GM21360 (cell line): Measurements from ENCODE around the gene RFC3.
"Not testable (repeated sequence)": the region's sequence is repeated elsewhere in the genome, so short reads cannot be mapped to it uniquely, and the experiment has no call there.

ENCODE experiments used
- ATAC-seq: cut with Tn5 transposase; IDR thresholded peaks from one replicate; pipeline ENCODE4 v1.9.1; 2021; ENCODE audit warnings: mild to moderate bottlenecking, moderate library complexity; ENCODE audit not compliant: unreplicated experiment

The RFC3 gene, protein sequence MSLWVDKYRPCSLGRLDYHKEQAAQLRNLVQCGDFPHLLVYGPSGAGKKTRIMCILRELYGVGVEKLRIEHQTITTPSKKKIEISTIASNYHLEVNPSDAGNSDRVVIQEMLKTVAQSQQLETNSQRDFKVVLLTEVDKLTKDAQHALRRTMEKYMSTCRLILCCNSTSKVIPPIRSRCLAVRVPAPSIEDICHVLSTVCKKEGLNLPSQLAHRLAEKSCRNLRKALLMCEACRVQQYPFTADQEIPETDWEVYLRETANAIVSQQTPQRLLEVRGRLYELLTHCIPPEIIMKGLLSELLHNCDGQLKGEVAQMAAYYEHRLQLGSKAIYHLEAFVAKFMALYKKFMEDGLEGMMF

DNA sequence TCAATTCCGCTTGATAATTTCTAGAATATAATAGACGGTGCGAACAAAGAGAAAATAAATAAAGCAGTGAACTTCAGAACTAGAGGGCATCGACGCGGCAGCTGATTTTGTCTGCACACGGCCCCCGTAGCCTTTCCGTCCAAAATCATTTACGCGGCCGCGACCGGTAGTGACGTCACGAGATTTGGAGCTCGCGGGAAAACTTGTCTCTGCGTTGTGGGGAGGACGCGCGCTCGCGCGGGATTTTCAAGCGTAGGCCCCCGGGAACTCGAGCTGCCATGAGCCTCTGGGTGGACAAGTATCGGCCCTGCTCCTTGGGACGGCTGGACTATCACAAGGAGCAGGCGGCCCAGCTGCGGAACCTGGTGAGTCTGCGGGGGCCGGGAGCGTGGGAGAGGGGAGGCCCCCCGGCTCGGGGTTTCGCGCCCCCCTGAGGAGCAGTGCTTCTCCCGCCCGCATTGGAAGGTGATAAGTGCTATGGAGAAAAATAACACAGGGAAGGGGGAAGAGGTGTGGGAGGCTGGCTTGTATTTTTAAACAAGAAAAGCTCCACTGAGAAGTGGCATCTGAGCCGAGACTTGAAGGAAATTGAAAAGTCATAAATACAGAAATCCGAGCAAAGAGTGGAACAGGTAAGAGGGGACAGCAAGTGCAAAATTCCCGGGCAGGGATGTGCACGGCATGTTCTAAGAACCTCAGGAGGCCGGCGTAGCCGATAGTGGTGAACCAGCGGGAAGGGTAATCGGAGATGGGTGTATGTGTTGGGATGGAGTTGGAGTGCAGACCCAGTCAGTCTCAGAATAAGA lies at the start of gene RFC3:
Gene RFC3 (plus strand): TSS at position 249 of the 806 bp plus-strand sequence. CDS start 30 bp downstream, at position 279.
- ATAC-seq: peak; percentile 86

GRCh38 chr13:33771296-33771695 lies 46.7 kb upstream of the RFC3 start:
- ATAC-seq: no peak

DNA sequence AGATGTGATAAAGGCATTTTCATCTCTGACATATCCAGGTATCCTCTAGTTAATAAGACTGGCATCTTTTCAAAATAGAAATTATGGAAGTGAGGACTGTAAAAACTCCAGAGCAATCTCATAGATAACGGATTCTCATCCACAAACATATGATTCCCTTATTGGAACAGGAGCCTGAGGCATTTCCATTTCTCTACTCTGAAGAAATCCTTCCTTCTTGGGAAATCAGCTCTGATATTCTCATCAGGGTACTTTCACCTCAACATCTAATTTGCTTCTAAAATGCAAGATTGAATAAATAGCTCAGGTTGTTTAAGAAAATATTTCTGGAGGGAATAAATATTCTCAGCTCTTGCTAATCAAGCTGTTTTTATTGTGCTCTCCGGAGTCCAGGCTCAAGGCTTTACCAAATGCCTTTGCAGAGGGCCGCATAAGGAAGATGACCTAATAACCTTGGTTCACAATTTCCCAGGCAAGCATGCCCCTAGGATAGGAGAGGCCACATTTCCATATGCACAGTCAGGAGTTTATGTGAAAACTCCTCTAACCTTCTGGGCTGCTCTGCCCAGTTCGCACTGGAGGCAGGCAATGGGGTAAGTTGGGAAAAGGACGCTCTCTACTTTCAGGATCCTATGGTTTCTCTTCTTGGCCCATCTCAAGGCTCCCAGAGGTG lies 44.0 kb upstream of the RFC3 start:
- no peak for ATAC-seq

DNA sequence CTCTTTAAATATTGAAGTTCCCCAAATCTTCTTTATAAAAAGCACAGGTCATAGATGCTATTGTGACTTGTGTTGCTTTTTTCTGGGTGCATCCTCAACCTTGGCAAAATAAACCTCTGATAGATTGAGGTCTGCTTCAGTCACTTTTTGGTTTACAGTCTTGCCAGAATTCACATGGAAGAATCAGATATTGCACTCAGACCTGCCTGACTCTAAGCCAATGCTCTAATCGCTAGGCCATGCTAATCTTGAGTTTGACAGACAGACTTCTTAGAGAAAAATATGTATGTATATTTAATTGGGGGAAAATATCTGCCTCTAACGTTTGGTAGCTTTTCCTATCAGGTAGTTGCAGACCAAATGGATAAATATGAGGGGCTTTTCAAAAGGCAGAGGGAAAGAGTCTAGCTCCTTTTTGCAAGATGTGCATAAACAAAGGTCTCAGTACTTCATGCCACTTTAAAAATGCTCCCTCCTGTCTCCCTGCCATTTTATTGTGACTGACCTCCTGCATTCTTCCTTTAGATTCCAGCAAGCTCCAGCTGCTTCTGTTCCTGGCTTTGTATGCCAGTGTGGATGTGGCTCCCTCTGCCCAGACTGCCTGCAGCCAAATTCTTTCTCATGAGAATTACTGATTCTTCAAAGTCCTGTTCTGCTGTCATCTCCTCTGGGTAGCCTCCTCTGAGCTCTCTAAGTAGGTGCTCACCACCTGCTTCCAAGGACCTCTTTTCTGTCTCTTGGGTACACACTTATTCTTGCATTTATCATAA lies 42.4 kb upstream of the RFC3 start:
- no peak for ATAC-seq

DNA sequence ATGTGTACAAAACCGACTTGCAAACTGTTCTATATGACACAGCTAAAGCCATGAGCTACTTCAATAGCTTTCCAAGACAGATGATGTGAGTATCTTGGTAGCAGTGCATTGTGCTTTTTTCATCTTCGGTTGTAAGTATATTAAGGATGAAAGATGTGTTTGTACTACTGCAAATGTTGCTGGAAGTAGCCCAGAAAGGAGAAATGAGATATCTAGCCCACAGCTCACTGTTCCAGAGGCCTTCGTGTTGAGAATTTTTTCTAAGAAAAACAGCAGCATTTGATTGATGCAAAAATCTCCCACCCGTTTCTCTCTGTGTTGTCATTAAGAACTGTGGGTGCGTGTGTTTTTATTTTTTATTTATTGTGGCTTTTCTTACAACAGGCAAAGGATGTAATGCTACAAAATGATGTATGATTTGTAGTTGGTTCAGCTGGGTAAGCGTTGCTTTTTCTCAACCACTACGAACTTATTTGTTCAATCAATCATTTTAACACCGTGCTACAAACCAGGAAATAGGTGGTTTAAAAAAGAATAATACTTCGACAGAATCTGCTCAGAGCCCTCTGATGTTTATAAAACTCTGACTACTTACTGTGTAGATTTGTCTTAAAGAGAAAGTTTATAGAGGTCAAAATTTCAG lies 41.6 kb upstream of the RFC3 start:
- no peak for ATAC-seq

DNA sequence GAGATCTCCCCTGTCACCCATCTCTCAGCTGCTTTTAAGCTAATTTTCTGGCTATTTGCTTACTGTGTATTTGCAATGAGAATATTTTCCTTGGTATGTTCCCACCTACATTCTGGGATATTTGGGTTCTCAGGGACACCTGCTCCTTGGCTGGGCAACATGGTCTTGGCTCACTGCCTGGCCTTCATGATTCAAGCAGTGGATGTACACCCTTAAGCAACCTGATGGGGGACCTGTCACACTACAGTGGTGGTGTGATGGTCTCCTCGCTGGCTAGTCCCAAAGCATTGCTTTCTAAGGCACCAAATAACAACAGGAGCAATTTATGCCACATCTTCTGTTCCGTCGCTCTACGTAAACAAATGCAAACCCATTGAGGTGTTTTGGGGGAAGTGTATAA lies 35.3 kb upstream of the RFC3 start:
- ATAC-seq: no peak

GRCh38 chr13:33783212-33783611 lies 34.7 kb upstream of the RFC3 start:
- ATAC-seq: not testable (repeated sequence)

DNA sequence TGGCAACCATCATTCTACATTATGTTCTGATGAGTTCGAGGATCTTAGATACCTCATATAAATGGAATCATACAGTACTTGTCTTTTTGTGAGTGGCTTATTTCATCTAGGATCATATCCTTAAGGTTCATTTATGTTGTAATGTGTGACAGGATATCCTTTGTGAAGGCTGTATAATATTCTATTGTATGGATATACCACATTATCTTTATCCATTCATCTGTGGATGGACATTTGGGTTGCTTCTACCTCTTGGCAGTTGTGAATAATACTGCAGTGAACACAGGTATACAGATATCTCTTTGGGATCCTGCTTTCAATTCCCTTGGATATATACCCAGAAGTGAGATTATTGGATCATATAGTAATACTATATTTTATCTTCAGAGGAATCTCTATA lies 33.2 kb upstream of the RFC3 start:
- ATAC-seq: no peak

GRCh38 chr13:33785384-33785783 lies 32.6 kb upstream of the RFC3 start:
- ATAC-seq: no peak

- ATAC-seq: no peak
These were observed 30.8 kb upstream of the RFC3 start for GRCh38 chr13:33787051-33787591.

- ATAC-seq: no peak
These were observed 28.8 kb upstream of the RFC3 start for GRCh38 chr13:33789066-33789606.

DNA sequence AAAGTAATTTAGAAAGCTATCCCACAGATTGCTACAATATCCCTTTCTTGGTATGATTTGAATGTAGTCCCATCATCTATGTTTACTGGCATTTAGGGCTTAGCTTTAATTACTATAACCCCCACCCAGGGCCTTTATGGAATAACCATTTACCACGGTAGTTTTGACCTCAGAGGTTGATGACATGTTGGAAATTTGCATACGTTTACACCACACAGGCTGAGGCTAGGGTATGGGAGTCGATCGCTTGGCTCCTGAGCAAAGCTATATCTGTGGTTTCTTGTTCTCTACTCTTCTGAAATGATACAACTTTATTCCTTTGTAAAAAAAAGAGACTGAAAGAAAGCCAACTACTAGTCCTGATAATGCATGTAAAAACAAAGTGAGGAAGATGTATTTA lies 28.2 kb upstream of the RFC3 start:
- no peak for ATAC-seq

GRCh38 chr13:33793726-33794125 lies 24.2 kb upstream of the RFC3 start:
- ATAC-seq: no peak

GRCh38 chr13:33794576-33794975 lies 23.4 kb upstream of the RFC3 start:
- ATAC-seq: no peak

DNA sequence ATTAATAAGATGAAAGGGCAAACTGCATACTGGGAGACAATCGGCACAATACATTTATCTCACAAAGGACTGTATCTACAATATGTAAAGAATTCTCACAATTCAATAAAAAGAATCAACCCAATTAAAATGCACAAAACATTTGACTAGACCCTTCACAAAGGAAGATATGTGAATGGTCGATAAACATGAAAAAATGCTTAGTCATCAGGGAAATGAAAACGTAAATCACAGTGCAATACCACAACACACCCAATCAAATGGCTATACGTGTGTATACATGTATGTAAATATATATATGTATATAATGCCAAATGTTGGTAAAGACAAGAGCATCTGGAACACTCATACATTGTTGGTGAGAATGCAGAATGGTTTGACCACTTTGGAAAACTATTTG lies 21.9 kb upstream of the RFC3 start:
- ATAC-seq: no peak

DNA sequence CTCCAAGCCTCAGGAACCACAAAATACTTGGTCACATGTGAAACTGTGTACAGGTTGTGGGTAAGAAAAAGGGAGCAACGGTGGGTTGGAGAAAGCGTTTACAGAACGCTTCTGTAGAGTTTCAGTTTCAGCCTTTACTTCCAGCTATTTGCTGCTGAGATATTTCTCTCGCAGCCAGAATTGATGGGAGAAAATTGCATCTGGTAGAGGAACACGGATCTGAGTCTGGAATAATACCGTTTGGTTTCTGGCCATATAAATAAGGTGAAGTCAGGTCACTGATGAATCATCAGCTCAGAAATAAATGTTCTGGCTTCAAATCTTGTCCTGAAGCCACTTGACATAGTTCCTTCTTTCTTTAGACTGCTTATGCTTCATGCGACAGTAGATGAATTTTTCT lies 20.3 kb upstream of the RFC3 start:
- ATAC-seq: peak; percentile 57

- ATAC-seq: no peak
These were observed 19.9 kb upstream of the RFC3 start for GRCh38 chr13:33798023-33798422.

DNA sequence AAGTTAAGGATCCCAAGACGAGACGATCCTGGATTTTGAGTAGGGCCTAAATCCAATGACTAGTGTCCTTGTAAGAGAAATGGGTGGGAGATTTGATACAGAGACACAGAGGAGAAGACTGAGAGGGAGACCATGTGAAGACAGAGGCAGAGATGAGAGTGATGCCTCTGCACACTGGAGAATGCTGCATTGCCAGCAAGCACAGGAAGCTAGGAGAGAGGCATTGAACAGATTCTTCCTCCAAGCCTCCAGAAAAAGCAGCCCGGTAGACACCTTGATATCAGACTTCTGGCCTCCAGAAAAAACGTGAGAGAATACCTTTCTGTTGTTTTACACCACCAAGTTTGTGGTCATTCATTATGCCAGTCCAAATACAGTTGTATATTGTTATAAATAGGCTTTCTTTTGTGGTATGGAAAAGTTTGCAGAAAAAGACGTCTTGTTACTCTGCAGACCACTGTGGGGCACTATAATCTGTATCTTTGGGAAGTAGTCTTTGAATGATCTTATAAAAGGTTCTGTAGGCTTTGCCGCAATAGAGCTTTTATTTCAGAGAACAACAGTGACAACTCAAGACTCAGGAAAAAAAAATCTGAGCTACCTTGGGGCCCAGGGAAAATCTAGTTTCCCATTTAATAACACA lies 17.9 kb upstream of the RFC3 start:
- ATAC-seq: no peak

GRCh38 chr13:33800646-33801186 lies 17.2 kb upstream of the RFC3 start:
- ATAC-seq: no peak
